Right lobe of liver (tissue), 6 donors: ENCODE measurements around the gene PLCXD1. TPM values are rescaled to one million over a fixed set of nuclear protein-coding genes. Genes with fewer than 3 reads are reported as not detected.
"Not testable (repeated sequence)": the region's sequence is repeated elsewhere in the genome, so short reads cannot be mapped to it uniquely, and the experiment has no call there.

Experiments used
- ATAC-seq, 4 donors: fragments of 200-7000 bp; cut with Tn5 transposase; one replicate each; pipeline ENCODE4 v1.9.1; 2020; ENCODE audit warnings: mild to moderate bottlenecking in 4 of 4, moderate library complexity in 4 of 4
- DNase-seq, 3 donors: peaks; one replicate each; pipeline ENCODE4 v3.0.0-alpha.2; 2020
- H3K27ac ChIP-seq, 3 donors: fragments of 200-600 bp; one replicate each; pipeline ENCODE4 v1.8.0; 2022
- H3K27me3 ChIP-seq, 2 donors: fragments of 200-600 bp; one replicate each; pipeline ENCODE4 v1.8.0; 2022
- H3K36me3 ChIP-seq, 4 donors: fragments of 200-600 bp; sonication (generic) in 1 of 4; one replicate each; pipeline versions ENCODE4 v1.5.1 to v1.8.0; 2017 to 2022; ENCODE audit warnings: control low read depth in 1 of 4
- H3K4me1 ChIP-seq, 4 donors: fragments of 200-600 bp; sonication (generic) in 1 of 4; one replicate each; pipeline versions ENCODE4 v1.5.1 to v1.8.0; 2017 to 2022; ENCODE audit warnings: control low read depth in 1 of 4
- H3K4me3 ChIP-seq, 3 donors: fragments of 200-600 bp; one replicate each; pipeline ENCODE4 v1.8.0; 2022
- H3K9me3 ChIP-seq, 4 donors: fragments of 200-600 bp; sonication (generic) in 1 of 4; one replicate each; pipeline versions ENCODE4 v1.5.1 to v1.8.0; 2017 to 2022; ENCODE audit warnings: control low read depth in 1 of 4
- CTCF ChIP-seq, 4 donors: fragments of 200-600 bp in 3 of 4; fragments of 450-650 bp in 1 of 4; IDR thresholded peaks; one replicate each; pipeline versions ENCODE4 v1.5.1 to v1.8.0; 2016 to 2022; ENCODE audit warnings: antibody characterized with exemption in 4 of 4, mild to moderate bottlenecking in 2 of 4
- POLR2A ChIP-seq: fragments of 450-650 bp; IDR thresholded peaks from one replicate; pipeline ENCODE4 v1.6.1; 2017; ENCODE audit warnings: antibody characterized with exemption, mild to moderate bottlenecking
- WGBS: methylation state at CpG from one replicate; pipeline ENCODE4 v1.1.6; 2018; ENCODE audit warnings: low coverage, low lambda C conversion rate; ENCODE audit not compliant: insufficient coverage; ENCODE audit errors: missing lambda C conversion rate; 5-methylcytosine and 5-hydroxymethylcytosine counted together
- intact Hi-C, 2 donors: fragments of 100-400 bp; cut with DNase I; formaldehyde crosslinking; loops; one replicate each; pipeline versions ENCODE4 v1.11.2 to v1.14.1; 2022
- total RNA-seq, 6 experiments: library from RNA; depleted of rRNA in 2 of 6; stranded (reverse); fragments of >200 nt in 2 of 6; fragmentation: NEBNext Ultra II Directional in 3 of 6; extraction: Animal tissue kit (Norgen Biotek cat#: 25700) in 3 of 6; gene quantifications; one replicate each; pipeline versions ENCODE4 v1.1.0 to v1.2.4, GENCODE V29; 2016 to 2023
- donor health status: DM: no; HTN: yes; CAD: no.
- donor health status: DM: no; HTN: no; CAD: no.
- donor health status: DM: no; HTN: no; CAD: no.
- donor health status: DM: no; HTN: yes; CAD: no.
- donor health status: DM: no; HTN: yes; CAD: no.

The PLCXD1 gene
- total RNA-seq, 6 experiments from 2014 or later = 3.4 to 11.2 (median 5.1) TPM

- WGBS = 92% methylated on average over 7 of the region's 33 CpGs
- Histone ChIP-seq H3K27me3 (no peaks in the 10 kb centered on the region), H3K36me3 (no peaks in the 10 kb centered on the region), H3K9me3 (no peaks in the 10 kb centered on the region), H3K4me1 (peaks cover 0 to 4% (median 0%) of the 10 kb centered on the region in 4 donors), H3K4me3 (no peak overlapping the region), H3K27ac (no peak overlapping the region)
- TF ChIP-seq POLR2A = no peak
- peak; percentile 18 to 55 (median 47) for DNase-seq
- intact Hi-C loops = no loop called here
- ATAC-seq = no peak
These were observed 46.5 kb downstream of the PLCXD1 start for GRCh38 chrX:327660-328126.

GRCh38 chrX:329291-329910 is 48.2 kb downstream of the PLCXD1 start:
- H3K27me3 ChIP-seq = no peaks in the 10 kb centered on the region
- intact Hi-C loops = no loop called here
- peaks cover 0 to 4% (median 0%) of the 10 kb centered on the region in 4 donors for H3K4me1 ChIP-seq
- H3K36me3 ChIP-seq = no peaks in the 10 kb centered on the region
- ATAC-seq (no peak), DNase-seq (peak; percentile 7 to 43 (median 40))
- no peak overlapping the region for H3K27ac ChIP-seq
- no peak overlapping the region for H3K4me3 ChIP-seq
- 89% methylated on average over 10 of the region's 23 CpGs for WGBS
- TF ChIP-seq CTCF (IDR thresholded peaks at IDR 0.05) (no peak), POLR2A (no peak)
- no peaks in the 10 kb centered on the region for H3K9me3 ChIP-seq

GRCh38 chrX:330141-330725 is 49.1 kb downstream of the PLCXD1 start:
- not testable (repeated sequence) for H3K9me3 ChIP-seq, H3K4me3 ChIP-seq
- 92% methylated on average over 5 of the region's 29 CpGs for WGBS

DNA sequence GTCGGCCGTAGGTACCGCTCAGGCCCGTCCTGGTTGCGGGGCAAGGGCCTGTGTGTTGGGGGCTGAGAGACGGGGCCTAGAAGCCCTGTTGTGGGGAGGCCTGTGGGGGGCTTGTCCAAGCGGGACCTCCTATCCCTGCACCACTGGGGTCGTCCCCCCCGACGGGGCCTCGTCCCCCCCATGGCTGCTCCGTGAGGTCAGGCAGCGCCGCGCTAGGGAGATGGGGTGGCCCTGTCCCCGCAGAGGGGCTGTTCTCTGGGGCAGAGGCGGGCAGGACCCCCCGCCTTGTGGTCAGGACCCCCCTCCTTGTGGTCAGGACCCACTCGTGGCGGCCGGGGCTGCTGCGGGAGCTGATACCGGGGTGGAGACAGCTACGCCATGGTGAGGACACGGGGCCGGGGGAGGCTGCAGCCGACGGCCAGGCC is 49.6 kb downstream of the PLCXD1 start:
- Histone ChIP-seq H3K36me3 (no peaks in the 10 kb centered on the region), H3K4me3 (no peak overlapping the region), H3K27me3 (no peaks in the 10 kb centered on the region), H3K4me1 (peaks cover 0 to 4% (median 0%) of the 10 kb centered on the region in 4 donors), H3K27ac (no peak overlapping the region), H3K9me3 (no peaks in the 10 kb centered on the region)
- TF ChIP-seq CTCF (IDR thresholded peaks at IDR 0.05) (no peak), POLR2A (no peak)
- ATAC-seq = no peak
- 40% methylated on average over 1 of the region's 28 CpGs for WGBS
- intact Hi-C loops = no loop called here
- peak; percentile 14 to 46 (median 41) for DNase-seq

More at GRCh38 chrX:330141-330725, 49.1 kb downstream of the PLCXD1 start:
- H3K27me3 ChIP-seq, ATAC-seq, H3K4me1 ChIP-seq, H3K36me3 ChIP-seq, intact Hi-C loops, H3K27ac ChIP-seq: not testable (repeated sequence)
- peak in 1 of 3 donors; percentile 35 for DNase-seq

- DNase-seq (peak in 2 of 3 donors; percentile 22 to 52), ATAC-seq (peak; percentile 15 to 55 (median 46))
- Histone ChIP-seq H3K4me3 (no peak overlapping the region), H3K36me3 (no peaks in the 10 kb centered on the region), H3K27ac (no peak overlapping the region), H3K4me1 (peaks cover 0 to 4% (median 0%) of the 10 kb centered on the region in 4 donors), H3K9me3 (no peaks in the 10 kb centered on the region), H3K27me3 (no peaks in the 10 kb centered on the region)
- 26% methylated on average over 12 of the region's 51 CpGs for WGBS
- no peak for TF ChIP-seq POLR2A
- no peak for TF ChIP-seq CTCF (IDR thresholded peaks at IDR 0.05)
- intact Hi-C loops = no loop called here
These were observed 50.1 kb downstream of the PLCXD1 start for GRCh38 chrX:331151-331824.
